OCI-LY3 (cell line): ENCODE measurements around the gene GSTK1.

ENCODE experiments used
- H2AFZ ChIP-seq: fragments of 200-600, 300-600 bp; shearing (Covaris generic); 2 replicates; pipeline ENCODE4 v1.6.0; 2014; ENCODE audit warnings: antibody characterized with exemption, low read depth, low read length
- H3K27ac ChIP-seq: fragments of 200-600, 300-600 bp; sonication (generic); 2 replicates; pipeline ENCODE4 v1.5.1; 2014; ENCODE audit warnings: mild to moderate bottlenecking, low read length, moderate library complexity, mixed read lengths
- H3K27me3 ChIP-seq: fragments of 200-600, 300-600 bp; sonication (generic); 2 replicates; pipeline ENCODE4 v1.6.1; 2014; ENCODE audit warnings: low read depth, low read length, mixed read lengths
- H3K36me3 ChIP-seq: fragments of 200-600, 300-600 bp; sonication (generic); replicated peaks from 2 replicates; pipeline ENCODE3; 2014; ENCODE audit warnings: low read depth, low read length, mixed read lengths
- H3K4me1 ChIP-seq: fragments of 300-600, 200-600 bp; sonication (generic); 2 replicates; pipeline ENCODE4 v1.6.1; 2014; ENCODE audit warnings: low read length, mixed read lengths
- H3K4me2 ChIP-seq: fragments of 200-600, 300-600 bp; sonication (generic); 2 replicates; pipeline ENCODE4 v1.6.1; 2014; ENCODE audit warnings: low read length, mixed read lengths
- H3K4me3 ChIP-seq: fragments of 300-600, 200-600 bp; sonication (generic); 2 replicates; pipeline ENCODE4 v1.5.1; 2014; ENCODE audit warnings: antibody characterized with exemption, mild to moderate bottlenecking, low read length, moderate library complexity
- H3K79me2 ChIP-seq: fragments of 300-600, 200-600 bp; shearing (Covaris generic); 2 replicates; pipeline ENCODE4 v1.6.1; 2014; ENCODE audit warnings: mild to moderate bottlenecking, low read length, mixed read lengths
- H3K9ac ChIP-seq: fragments of 300-600, 200-600 bp; shearing (Covaris generic); 2 replicates; pipeline ENCODE4 v1.6.0; 2014; ENCODE audit warnings: mild to moderate bottlenecking, low read length, moderate library complexity
- H3K9me3 ChIP-seq: fragments of 200-600, 300-600 bp; shearing (Covaris generic); 2 replicates; pipeline ENCODE4 v1.6.1; 2014; ENCODE audit warnings: low read length, mixed read lengths; ENCODE audit not compliant: insufficient read depth
- H4K20me1 ChIP-seq: fragments of 200-600, 300-600 bp; sonication (generic); 2 replicates; pipeline ENCODE4 v1.6.1; 2016; ENCODE audit warnings: low read length, mixed read lengths; ENCODE audit not compliant: insufficient read depth
- EZH2phosphoT487 ChIP-seq: fragments of 200-600 bp; shearing (Covaris generic); IDR thresholded peaks from 2 replicates; pipeline ENCODE4 v1.6.1; 2018; ENCODE audit warnings: antibody characterized with exemption, mixed run types, low read depth
- TF ChIP-seq, protein P1 (sequence below): fragments of 200-600, 300-600 bp; sonication (generic); IDR thresholded peaks from 2 replicates; pipeline ENCODE4 v1.5.1; 2014; ENCODE audit warnings: antibody characterized with exemption, low read length, low read depth

Gene GSTK1

DNA sequence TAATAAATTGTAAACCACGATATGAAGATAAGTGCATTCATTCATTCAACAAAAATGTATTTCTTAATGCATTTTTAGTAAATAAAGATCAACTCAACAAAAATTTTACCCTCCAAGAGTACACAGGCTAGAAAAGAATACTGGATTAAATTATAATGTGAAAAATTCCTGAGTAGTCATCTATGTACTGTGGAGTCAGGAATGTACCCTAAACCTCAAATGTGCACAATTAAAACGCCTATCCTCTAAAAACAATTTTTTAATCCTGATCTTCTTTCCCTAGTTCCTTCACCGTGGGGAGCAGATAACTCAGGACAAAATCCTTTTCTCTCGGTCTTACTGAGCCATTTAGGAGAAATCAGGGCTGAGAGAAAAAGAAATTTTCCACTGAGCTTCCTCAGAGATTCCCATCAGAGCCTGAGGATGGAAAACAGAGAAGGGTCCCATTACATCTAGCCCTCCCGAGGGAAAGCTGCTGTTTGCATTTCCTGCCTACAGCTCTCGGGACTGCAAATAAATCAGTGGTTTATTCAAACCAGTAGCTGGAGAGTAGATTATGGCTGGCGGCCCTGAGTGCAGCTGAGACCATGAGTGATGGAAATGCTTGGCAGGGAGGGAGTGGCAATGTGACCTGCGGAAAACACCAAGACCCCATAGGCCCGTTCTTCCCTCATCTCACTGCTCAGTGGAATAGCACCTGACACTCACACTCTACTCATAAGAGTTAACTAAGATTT, 34.0 kb upstream of the GSTK1 start:
- H3K9ac ChIP-seq, result no peak overlapping the region
- no peak overlapping the region for H3K27ac ChIP-seq
- no peaks in the 10 kb centered on the region for H3K4me1 ChIP-seq
- H3K36me3 ChIP-seq, result no peaks in the 10 kb centered on the region
- no peak for TF ChIP-seq EZH2phosphoT487
- TF ChIP-seq, protein P1, sequence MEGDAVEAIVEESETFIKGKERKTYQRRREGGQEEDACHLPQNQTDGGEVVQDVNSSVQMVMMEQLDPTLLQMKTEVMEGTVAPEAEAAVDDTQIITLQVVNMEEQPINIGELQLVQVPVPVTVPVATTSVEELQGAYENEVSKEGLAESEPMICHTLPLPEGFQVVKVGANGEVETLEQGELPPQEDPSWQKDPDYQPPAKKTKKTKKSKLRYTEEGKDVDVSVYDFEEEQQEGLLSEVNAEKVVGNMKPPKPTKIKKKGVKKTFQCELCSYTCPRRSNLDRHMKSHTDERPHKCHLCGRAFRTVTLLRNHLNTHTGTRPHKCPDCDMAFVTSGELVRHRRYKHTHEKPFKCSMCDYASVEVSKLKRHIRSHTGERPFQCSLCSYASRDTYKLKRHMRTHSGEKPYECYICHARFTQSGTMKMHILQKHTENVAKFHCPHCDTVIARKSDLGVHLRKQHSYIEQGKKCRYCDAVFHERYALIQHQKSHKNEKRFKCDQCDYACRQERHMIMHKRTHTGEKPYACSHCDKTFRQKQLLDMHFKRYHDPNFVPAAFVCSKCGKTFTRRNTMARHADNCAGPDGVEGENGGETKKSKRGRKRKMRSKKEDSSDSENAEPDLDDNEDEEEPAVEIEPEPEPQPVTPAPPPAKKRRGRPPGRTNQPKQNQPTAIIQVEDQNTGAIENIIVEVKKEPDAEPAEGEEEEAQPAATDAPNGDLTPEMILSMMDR, result no peak
- no peak overlapping the region for H2AFZ ChIP-seq
- no peaks in the 10 kb centered on the region for H4K20me1 ChIP-seq
- no peak overlapping the region for H3K4me3 ChIP-seq
- no peak overlapping the region for H3K4me2 ChIP-seq
- no peaks in the 10 kb centered on the region for H3K79me2 ChIP-seq
- no peaks in the 10 kb centered on the region for H3K9me3 ChIP-seq
- H3K27me3 ChIP-seq, result peaks cover 23% of the 10 kb centered on the region

DNA sequence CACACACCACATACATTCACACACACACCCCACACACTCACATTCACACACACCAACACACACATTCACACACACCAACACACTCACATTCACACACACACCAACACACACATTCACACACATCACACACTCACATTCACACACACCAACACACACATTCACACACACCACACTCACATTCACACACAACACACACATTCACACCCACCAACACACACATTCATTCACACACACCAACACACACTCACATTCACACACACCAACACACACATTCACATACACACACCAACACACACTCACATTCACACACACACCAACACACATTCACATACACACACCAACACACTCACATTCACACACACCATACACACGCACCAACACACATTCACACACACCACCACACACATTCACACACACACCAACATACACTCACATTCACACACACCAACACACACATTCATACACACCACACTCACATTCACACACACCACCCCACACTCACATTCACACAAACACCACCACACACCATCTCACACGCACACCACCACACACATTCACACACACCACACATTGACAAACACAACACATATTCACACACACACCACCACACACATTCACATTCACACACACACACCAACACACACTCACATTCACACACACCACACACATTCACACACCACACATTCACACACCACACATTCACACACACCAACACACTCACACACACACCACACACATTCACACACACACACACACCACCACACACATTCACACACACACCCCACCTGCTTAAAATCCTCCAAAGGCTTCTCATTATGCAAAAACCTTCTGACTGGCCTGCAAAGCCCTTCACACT, 32.4 kb upstream of the GSTK1 start:
- H3K4me2 ChIP-seq, result no peak overlapping the region

DNA sequence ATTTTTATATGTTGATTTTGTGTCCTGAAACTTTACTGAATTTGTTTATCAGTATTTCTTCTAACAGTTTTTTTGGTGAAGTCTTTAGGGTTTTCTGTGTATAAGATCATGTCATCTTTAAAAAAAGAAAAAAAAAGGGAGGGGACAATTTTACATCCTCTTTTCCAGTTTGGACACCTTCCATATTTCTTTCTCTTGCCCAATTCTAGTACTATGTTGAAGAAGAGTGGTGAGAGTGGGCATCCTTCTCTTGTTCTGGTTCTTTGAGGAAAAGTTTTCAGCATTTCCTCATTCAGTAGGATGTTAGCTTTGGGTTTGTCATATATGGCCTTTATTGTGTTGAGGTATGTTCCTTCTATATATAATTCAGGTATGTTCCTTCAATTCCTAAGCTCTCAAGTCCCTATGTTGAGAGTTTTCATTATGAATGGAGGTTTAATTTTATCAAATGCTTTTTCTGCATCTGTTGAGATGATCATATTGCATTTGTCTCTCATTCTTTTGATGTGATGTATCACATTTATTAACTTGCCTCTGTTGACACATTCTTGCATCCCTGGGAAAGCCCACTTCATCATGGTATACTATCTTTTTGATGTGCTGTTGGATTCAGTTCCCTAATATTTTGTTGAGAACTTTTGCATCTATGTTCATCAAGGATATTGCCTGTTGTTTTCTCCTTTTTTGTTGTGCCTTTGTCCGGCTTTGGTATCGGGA, 29.3 kb upstream of the GSTK1 start:
- H3K4me3 ChIP-seq, result no peak overlapping the region
- no peaks in the 10 kb centered on the region for H3K36me3 ChIP-seq
- no peak overlapping the region for H3K4me2 ChIP-seq
- H3K79me2 ChIP-seq, result no peaks in the 10 kb centered on the region
- TF ChIP-seq, protein P1, result no peak
- TF ChIP-seq EZH2phosphoT487, result no peak
- H3K27me3 ChIP-seq, result peaks cover 31% of the 10 kb centered on the region; the same call in 1 of the 2 replicates
- no peak overlapping the region for H3K9ac ChIP-seq
- no peaks in the 10 kb centered on the region for H4K20me1 ChIP-seq
- H2AFZ ChIP-seq, result no peak overlapping the region
- no peak overlapping the region for H3K27ac ChIP-seq
- 0 out of 2 replicates have a peak, but pooled peaks cover 11% of the 10 kb centered on the region for H3K9me3 ChIP-seq
- no peaks in the 10 kb centered on the region for H3K4me1 ChIP-seq

More for the DNA sequence above, 32.4 kb upstream of the GSTK1 start:
- H3K9ac ChIP-seq, result no peak overlapping the region
- no peaks in the 10 kb centered on the region for H4K20me1 ChIP-seq
- no peak overlapping the region for H3K27ac ChIP-seq
- no peak overlapping the region for H3K4me3 ChIP-seq
- TF ChIP-seq, protein P1, result no peak
- no peak for TF ChIP-seq EZH2phosphoT487
- H3K9me3 ChIP-seq, result 0 out of 2 replicates have a peak, but pooled peaks cover 1% of the 10 kb centered on the region
- no peak overlapping the region for H2AFZ ChIP-seq
- no peaks in the 10 kb centered on the region for H3K4me1 ChIP-seq
- H3K36me3 ChIP-seq, result no peaks in the 10 kb centered on the region
- H3K27me3 ChIP-seq, result peaks cover 26% of the 10 kb centered on the region; the same call in 1 of the 2 replicates
- H3K79me2 ChIP-seq, result no peaks in the 10 kb centered on the region

DNA sequence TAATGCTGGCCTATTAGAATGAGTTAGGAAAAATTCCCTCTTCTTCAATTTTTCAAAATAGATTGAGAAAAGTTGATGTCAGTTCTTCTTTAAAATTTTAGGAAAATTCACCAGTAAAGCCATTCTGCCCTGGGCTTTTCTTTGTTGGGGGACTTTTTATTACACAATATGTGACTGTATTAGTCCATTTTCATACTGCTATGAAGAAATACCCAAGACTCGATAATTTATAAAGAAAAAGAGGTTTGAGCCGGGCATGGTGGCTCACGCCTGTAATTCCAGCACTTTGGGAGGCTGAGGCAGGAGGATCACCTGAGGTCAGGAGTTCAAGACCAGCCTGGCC, 28.7 kb upstream of the GSTK1 start:
- H2AFZ ChIP-seq, result no peak overlapping the region
- no peaks in the 10 kb centered on the region for H3K79me2 ChIP-seq
- H3K27me3 ChIP-seq, result peaks cover 28% of the 10 kb centered on the region; the same call in 1 of the 2 replicates
- TF ChIP-seq, protein P1, result no peak
- no peak for TF ChIP-seq EZH2phosphoT487
- no peak overlapping the region for H3K27ac ChIP-seq
- no peaks in the 10 kb centered on the region for H3K36me3 ChIP-seq
- no peak overlapping the region for H3K4me2 ChIP-seq
- H3K4me3 ChIP-seq, result no peak overlapping the region
- H3K9ac ChIP-seq, result no peak overlapping the region
- H3K9me3 ChIP-seq, result 0 out of 2 replicates have a peak, but pooled peaks cover 11% of the 10 kb centered on the region
- no peaks in the 10 kb centered on the region for H4K20me1 ChIP-seq
- peaks cover 4% of the 10 kb centered on the region for H3K4me1 ChIP-seq
